IPS-18c (cell line): ENCODE measurements around the gene NELL1.

Source experiments
- H3K4me3 ChIP-seq: 2 replicates; pipeline ENCODE4 v1.7.0; 2013; ENCODE audit warnings: low read depth, mild to moderate bottlenecking, low read length, moderate library complexity; ENCODE audit not compliant: insufficient read depth
- H3K9me3 ChIP-seq: one replicate; pipeline ENCODE4 v1.6.1; 2013; ENCODE audit warnings: mild to moderate bottlenecking, low read length, moderate library complexity; ENCODE audit not compliant: control insufficient read depth, insufficient read depth

The NELL1 gene

DNA sequence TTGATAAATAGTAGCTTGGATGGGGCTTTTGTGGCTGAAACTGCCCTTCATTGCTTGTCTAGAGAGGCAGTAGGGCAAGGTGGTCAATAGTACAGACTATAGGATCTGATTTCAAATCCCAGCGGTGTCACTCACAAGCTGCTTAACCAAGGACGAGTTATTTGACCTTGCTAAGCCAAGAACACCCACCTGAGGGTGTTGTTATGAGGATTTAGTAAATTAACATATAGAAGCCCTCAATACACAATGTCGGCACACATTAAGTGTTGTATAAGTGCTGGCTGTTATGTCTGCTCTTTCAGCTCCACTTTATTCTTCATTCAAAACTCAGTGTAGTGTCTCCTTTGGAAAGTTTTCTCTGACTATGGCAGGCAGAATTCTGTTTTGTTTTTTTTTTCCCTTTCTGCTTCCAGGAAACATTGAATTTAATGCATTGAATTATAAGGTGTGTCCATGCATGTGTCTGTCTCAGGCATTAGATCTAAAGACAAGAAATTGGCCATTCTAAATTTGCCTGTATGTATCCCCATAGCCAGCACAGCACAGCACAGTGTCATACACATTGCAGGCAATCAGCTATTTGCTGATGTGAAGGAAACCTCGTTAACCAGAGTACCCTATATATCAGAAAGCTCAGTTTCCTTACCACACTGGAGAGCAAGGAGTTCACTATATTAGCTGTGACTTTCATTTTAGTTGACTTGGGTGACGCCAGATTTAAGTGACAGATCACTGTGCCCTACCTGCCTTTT, 212.1 kb downstream of the NELL1 start:
- H3K9me3 ChIP-seq, result no peaks in the 10 kb centered on the region
- H3K4me3 ChIP-seq, result no peak overlapping the region

DNA sequence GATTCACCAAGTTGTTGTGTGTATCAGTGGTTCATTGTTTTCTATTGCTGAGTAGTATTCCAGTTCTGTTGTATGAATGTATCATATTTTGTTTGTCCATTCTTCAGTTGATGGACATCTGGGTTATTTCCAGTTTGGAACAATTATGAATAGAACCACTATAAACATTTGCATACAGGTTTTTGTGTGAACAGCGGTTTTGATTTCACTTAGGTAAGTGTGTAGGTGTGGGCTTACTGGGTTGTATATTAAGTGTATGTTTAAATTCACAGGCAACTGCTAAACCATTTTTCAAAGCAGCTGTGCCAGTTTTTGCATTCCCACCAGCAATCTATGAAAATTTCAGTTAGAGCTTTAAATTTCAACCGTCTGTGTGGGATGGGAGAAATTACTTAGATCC, 217.8 kb downstream of the NELL1 start:
- H3K4me3 ChIP-seq, result no peak overlapping the region

DNA sequence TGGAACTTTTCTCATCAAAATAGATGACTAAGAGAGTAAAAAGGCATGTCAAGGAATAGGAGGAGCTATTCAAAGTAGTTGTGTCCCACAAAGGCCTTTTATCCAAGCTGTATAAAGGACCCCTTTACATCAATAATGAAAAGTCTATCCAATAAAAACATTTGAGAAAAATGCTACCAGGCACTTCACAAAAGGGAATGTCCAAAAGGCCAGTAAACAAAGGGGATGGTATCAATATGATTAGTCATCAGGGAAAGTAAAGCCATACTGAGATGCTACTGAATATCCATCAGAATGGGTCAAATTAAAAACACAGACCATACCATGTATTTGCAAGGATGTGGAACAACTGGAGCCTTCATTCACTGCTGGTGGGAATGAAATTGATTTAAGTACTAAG, 224.9 kb downstream of the NELL1 start:
- no peaks in the 10 kb centered on the region for H3K9me3 ChIP-seq
- H3K4me3 ChIP-seq, result no peak overlapping the region

More for the DNA sequence above, 217.8 kb downstream of the NELL1 start:
- no peaks in the 10 kb centered on the region for H3K9me3 ChIP-seq

DNA sequence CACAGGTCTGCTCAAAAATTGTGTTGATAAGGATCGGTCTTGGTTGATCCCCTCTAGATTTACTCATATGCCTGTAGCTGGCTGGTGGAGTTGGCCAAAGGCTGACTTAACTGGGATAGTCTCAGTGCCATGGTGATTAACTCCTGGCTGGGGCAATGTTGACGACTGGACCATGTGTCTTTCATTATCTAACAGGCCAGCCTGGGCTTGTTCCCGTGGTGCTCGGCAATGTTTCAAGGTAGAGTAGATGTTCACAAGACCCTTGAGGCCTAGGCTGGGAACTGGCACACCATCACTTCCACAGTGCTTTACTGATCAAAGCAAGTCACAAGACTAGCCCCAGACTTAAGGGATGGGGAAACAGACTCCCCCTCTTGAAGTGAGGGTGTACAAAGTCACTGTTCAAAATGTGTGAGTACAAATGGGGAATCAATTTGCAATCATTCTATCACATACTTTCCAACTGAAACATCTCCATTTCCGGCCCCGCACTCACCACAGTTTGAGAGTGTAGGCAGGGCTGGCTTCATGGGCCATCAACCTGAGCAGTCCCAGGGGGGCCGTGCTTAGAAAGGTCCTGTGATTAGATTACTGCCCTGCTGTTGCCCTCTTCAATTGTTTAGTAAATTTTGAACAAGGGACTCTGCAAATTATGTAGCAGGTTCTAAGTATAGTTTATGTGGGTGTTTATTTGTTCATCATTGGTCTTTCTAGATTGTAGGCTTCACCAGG, 240.8 kb downstream of the NELL1 start:
- no peaks in the 10 kb centered on the region for H3K9me3 ChIP-seq
- no peak overlapping the region for H3K4me3 ChIP-seq

DNA sequence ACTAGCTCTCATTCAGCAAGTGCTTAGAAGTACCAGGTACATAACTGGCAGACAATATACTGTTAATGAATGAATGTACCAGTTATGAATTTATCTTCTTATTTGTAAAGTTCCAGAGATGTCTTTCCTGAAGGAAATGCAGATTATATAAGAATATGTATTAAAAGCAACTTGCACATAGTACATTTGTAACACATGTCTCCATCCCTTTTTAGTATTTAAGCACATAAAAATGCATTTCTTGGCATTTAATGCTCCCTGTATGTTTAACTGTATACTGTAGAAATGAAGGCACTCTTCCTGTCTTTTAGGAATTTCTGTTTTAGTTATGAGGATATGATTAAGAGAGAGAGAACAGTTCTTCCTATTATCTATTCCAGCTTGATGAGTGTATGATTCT, 241.3 kb downstream of the NELL1 start:
- Histone ChIP-seq H3K9me3 (no peaks in the 10 kb centered on the region), H3K4me3 (no peak overlapping the region)

DNA sequence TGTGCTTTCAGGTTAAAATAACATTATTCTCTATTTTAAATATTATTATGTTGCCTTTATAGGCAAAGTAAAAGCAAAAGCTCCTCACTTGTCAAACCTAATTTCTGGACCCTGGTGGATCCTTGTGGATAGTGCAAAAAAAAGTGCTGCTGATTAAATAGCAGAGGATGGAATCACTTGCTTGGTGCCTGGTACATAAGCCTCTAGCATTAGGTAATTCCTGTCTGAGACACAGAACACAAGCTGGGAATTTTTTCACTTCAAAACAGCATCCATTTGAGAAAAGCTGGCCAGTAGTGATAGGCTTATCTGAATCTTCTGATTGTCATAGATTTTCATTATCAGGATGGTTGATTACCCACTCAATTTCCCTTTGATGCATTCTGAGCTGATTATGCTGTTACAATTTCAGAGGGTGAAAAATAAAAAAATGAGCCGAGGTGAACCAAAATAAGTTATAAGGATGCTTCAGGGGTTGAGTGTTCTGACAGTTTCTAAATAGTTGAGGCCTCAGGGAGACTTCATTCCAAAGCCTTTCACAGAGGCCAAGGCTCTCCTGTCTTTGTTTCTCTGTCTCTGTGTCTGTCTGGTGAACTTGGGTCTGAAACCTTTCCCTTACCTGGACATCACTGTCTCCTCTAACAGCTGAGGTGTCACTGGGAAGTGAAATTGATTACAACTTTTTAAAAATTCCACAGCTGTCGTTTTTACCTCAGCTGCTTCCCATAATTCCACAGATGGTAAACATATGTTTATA, 242.9 kb downstream of the NELL1 start:
- Histone ChIP-seq H3K9me3 (no peaks in the 10 kb centered on the region), H3K4me3 (no peak overlapping the region)

DNA sequence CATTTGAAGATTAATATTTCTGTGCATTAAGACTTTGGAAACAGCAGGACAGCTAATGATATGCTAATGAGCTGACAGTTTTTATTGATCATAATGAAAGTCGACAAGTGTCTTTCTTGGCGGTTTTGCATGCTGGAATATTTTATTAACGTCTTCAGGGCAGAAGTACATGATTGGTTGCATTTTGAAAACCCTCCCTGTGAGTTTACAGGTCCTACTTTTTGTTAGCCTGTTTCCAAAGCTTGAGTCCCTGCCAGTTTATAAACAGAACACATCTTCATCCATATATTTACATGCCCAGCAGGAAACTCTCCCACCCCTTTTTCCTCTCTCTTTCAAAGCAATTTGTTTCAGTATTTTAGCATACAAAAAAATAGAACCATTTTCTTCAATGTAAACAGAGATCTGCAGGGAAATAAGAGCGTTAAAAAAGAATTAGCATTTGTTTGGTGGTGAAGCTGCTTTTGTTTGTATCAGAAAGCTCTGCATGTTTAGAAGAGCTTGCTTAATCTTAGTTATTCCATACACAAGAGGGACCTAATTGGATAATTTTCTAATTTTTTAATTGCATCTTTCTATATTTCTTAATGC, 243.6 kb downstream of the NELL1 start:
- H3K9me3 ChIP-seq, result no peaks in the 10 kb centered on the region
- H3K4me3 ChIP-seq, result no peak overlapping the region

DNA sequence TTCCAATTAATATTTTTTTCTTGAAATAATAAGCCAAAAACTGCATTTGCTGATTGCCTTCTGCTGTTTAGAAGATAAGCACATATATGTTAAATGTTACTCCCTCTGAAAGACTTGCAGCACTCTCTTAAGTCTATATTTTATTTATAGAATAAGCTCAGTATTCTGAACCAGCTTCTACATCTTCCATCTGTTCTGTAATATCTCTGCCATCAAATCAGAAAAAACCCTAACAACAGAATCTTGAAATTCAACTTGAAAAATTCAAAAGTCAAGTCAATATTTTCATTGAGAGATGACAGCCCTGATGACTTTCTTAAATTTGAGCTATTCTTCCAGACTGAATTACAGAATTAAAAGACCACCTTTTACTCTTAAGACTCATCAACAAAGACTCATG, 247.9 kb downstream of the NELL1 start:
- no peak overlapping the region for H3K4me3 ChIP-seq
- no peaks in the 10 kb centered on the region for H3K9me3 ChIP-seq

DNA sequence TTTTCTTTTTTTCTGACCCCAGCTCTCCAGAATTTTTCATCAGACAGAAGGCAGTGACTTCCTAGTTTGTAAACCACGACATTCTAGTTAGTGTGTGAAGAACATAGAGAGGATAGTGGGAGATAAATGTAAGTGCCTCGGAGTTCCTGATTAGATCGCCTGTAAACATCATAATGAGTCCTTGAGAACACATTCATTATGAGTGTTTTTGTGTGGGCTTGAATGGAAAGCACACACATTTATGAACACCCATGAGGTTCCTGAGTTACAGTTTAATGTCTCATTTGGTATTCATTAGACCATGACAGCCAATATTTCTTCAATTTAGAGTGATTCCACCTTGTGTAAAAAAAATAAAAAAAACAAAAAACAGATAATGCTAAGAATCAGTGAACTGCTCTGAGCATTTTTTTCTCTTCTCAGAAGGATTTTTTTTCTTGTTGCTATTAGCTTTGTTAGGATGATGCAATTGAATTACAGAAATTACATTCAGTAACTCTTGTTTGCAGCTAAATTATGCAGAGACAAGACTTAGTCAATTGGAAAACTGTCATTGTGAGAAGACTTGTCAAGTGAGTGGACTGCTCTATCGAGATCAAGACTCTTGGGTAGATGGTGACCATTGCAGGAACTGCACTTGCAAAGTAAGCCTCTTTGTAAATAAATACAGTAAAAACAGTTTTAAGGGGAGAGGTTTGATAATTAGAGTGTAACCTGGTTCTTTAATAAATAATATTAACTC, 257.6 kb downstream of the NELL1 start:
- Histone ChIP-seq H3K9me3 (no peaks in the 10 kb centered on the region), H3K4me3 (no peak overlapping the region)

DNA sequence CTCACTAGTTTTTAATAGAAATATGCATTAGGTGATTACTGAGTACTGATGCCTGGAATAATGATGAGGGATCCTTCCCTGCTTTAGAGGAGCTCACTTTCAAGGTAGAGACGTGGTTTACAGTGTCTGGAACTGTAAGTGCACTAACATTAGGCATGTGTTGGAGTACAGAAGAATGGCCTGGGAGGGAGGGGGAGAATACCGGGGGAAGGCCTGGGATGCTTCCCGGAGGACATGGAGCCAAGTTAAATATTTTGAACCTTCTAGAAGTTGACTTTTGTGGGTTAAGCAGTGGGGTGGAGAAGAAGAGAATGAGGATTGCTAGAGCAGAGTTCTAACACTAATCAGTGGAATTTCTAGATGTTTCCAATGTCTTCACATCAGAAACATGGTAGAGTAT, 261.6 kb downstream of the NELL1 start:
- Histone ChIP-seq H3K4me3 (no peak overlapping the region), H3K9me3 (no peaks in the 10 kb centered on the region)

DNA sequence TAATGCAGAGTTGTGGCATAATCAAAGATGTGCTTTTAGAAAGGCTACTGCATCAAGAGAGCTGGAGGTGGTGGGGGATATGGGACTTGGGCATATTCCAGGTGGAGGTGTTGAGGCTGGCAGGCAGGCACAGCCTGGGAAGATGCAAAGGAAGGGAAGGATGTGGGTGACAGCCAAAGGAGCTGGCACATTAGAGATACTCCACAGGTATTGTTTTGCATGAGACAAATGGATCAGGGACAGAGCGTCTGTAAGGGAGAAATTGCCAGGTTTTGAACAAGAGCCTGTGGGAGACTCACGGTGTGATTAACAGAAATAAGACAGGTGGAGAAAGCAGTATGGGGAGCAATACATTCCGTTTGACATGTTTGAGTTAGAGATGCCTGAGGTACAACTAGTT, 263.7 kb downstream of the NELL1 start:
- no peak overlapping the region for H3K4me3 ChIP-seq
- no peaks in the 10 kb centered on the region for H3K9me3 ChIP-seq

DNA sequence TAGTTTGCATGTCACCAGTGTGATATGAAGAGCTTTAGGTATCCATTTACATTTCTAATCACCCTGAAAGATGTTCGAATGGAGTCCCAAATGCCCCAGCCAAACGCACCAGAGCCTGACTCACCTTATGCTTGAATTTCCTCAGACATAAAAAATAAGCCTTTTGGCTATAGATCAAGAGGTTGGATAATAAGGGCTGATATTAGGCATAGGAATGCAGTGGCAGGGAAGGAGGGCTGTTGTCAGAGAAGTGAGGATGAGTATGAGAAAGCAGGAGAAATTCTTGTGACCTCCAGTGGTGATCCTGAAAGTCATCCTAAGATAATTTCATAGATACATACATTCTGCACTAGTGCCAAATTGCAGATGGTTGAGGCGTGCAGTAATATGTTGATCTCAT, 264.6 kb downstream of the NELL1 start:
- no peak overlapping the region for H3K4me3 ChIP-seq
- no peaks in the 10 kb centered on the region for H3K9me3 ChIP-seq

DNA sequence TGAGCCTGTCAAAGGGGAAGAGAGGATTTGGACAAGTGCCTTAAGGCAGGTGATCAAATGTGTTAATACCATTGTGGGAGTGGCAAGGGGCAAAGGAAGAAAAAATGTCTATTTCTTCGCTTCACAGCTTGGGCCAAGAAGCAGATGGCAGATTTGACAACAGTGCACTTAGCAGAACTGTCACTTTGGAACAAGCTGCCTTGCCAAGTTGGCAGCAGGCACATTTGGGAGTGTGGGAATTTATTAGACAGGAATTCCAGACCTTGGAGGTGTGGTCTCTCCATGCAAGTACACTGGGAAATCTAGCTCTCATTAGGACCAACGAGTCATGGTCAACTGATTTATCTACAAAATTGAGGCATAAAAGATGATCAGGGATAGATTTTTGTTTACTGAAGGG, 265.1 kb downstream of the NELL1 start:
- Histone ChIP-seq H3K4me3 (no peak overlapping the region), H3K9me3 (no peaks in the 10 kb centered on the region)

DNA sequence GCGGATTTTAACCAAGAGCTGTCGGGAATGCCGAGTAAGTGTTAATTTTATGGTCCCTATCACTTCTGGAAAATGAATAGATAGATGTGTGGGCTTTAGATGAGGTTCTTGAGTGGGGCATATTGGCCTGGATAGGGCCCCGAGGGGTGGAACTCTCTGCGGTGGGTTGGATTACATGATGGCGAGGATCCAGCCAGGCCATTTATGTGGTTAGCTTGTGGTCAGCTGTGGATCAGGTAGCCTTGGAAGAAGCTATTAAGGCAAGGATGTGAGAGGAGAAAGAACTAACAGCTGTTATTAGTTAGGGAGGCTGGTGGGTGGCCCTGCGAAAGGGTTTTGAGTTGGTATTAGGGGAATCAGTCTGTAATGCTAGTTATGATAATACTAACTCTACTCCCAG, 268.4 kb downstream of the NELL1 start:
- Histone ChIP-seq H3K4me3 (no peak overlapping the region), H3K9me3 (no peaks in the 10 kb centered on the region)

DNA sequence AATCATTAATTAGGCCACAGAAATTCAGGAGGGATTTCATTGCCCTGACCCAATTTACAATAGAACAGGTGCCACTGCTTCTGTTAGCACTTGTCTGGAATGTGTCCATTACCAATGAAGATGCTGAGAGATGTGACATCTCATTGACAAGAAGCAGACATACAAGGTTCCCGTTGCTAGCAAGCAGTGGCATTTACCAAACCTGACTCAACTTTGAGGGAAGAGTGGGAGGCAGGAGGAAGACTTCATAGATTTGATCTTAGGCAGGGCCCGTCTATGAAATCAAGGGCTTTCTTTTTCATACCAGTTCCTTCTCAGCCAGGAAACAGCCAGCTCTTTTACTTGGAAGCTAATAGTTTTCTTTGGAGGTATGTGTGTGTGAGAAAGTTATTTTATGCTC, 280.2 kb downstream of the NELL1 start:
- H3K4me3 ChIP-seq, result no peak overlapping the region
- no peaks in the 10 kb centered on the region for H3K9me3 ChIP-seq

DNA sequence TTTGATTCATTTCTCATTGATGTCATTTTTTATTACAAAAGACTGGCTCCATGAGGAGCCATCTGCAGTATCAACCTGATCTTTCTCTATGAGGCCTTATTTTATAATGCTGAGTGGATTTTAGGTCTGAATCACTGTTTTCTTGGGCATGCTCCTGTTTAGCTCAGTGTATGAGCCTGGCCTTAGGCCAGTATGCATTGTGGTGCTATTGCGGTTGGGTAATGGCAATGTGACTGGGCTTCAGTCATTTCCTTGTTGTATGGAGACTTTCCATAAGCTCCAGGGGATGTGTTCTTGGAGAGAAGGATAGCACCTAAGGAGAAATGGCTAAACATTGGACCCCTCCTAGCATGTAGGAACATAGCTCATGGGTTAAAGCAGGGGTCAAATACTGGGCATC, 293.2 kb downstream of the NELL1 start:
- Histone ChIP-seq H3K4me3 (no peak overlapping the region), H3K9me3 (peaks cover 2% of the 10 kb centered on the region)

DNA sequence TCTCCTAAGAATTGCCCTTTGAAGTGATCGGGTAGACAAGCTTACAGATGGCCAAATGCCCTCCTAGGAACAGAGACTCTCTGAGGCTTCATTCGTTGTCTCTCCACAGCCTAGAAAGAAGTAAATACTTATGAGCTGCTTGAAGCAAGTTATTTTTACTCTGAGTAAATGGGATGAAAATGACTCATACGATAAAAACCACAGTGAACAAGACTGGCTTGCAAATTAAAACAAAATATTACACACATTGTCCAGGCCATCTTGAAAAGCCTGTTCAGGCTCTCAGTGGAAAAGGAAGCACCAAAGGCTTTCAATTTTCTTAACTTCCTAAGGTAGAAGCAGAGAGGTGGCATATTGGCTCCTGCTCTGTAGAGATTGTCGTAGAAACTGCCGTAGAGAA, 294.2 kb downstream of the NELL1 start:
- Histone ChIP-seq H3K4me3 (no peak overlapping the region), H3K9me3 (peaks cover 2% of the 10 kb centered on the region)
